SK-N-SH (cell line): ENCODE measurements around the gene COLEC12.

ENCODE experiments used
- FOXM1 ChIP-seq: IDR thresholded peaks from 2 replicates; pipeline ENCODE4 v1.4.0; 2012; ENCODE audit warnings: low read depth, mild to moderate bottlenecking
- POLR2AphosphoS5 ChIP-seq: IDR thresholded peaks from 2 replicates; pipeline ENCODE4 v1.6.1; 2012; ENCODE audit warnings: low read depth, low read length
- RAD21 ChIP-seq: IDR thresholded peaks from 2 replicates; pipeline ENCODE4 v1.6.1; 2012; ENCODE audit warnings: mild to moderate bottlenecking, low read length
- USF2 ChIP-seq: fragments of 150-350 bp; IDR thresholded peaks from 2 replicates; pipeline ENCODE4 v1.6.1; 2017; ENCODE audit warnings: antibody characterized with exemption, low read length, low read depth, borderline replicate concordance
- YY1 ChIP-seq: IDR thresholded peaks from 2 replicates; pipeline ENCODE4 v1.4.0; 2012; ENCODE audit warnings: low read depth, mild to moderate bottlenecking

DNA sequence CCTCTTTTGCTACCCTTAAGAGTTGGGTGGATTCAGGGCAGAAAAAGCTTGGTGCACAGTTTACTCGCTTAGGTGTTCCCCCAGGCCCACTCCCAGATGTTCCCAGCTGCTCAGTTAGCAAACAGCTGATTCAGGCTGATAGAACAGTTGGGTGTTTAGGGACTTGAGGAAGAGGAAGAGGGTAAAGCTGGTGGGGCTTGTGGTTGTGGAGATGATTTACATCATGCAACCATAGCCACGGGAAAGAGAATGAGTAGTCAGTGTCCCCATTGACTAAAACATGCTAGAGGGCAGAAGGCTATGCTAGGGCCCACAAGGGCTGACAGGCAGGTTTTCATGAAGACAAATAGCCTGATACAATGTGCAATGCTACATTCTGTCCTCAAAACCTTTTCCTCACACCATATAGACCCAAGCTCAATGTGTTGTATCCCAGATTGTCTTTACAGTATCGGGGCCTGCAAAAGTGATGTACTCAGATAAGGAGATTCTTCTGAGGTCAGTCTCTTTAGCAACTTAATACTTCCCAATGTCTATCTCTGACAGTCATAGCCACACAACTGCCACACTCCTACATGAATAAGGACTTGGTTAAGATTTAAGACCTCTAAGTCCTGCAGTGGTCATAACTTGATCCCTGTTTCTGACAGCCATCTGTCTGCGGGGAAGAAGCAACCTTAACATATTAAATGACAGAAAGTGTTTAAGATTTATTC lies 15.6 kb downstream of the COLEC12 start:
- no peak for TF ChIP-seq USF2
- TF ChIP-seq POLR2AphosphoS5, result no peak
- TF ChIP-seq YY1, result no peak
- TF ChIP-seq RAD21, result no peak
- TF ChIP-seq FOXM1, result no peak
